ENCODE data around the gene MFAP2.

The MFAP2 gene

GRCh38 chr1:17005365-17005740 is 24.9 kb upstream of the MFAP2 start:
- no peak for DNase-seq

- no peak for DNase-seq
Measured at GRCh38 chr1:17004466-17005364, 24.3 kb upstream of the MFAP2 start.

DNA sequence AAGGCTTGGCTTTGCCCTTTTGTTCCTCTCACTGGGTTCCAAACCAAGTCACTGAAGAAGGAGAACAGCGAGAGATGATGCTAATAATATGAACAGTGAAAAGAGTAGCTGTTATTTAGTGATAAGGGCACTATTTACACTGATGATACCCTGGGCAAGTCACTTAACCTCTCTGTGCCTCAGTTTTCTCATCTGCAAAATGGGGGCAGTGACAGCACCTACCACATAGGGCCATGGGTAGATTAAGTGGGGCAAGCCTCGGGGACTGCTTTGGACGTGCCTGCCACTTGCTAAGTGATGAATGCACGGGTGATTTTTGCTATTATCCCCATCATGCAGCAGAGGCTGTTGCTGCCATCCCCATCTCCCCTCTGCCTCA is 22.1 kb upstream of the MFAP2 start:
- DNase-seq = no peak

DNA sequence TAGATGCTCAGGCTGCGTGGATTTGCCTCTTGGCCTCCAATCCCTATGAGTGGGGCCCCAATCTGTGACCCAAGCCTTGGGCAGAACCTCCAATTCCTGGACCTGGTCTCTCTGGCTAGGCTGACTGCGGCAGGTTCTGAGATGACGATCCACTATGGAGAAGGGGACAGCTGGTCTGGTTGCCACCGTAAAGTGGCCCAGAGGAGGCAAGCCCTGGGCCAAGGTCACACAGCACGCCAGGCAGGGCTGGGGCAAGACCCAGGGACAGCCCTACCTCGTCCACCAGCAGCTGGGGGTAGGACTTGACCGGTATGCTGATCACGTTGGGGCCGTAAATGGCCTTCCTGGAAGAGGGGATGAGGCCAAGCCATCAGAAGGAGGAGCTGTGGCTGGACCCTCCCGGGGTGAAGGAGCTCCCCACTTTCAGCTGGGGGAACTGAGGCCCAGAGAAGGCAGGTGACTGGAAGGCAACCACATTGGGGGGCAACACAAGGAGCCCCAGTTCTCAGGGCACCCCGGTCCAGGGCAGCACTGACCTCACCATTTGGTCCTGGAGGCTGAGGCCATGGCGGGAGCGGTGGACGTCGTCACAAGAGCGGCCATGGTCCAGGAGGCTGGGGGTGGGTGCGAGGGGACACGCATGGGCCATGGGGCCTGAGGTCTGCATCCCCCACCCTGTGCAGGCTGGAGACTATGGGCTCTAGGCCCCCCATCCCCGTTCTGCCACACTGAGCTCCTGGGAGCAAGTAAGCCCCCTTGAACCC is 21.5 kb upstream of the MFAP2 start:
- no peak for DNase-seq

DNA sequence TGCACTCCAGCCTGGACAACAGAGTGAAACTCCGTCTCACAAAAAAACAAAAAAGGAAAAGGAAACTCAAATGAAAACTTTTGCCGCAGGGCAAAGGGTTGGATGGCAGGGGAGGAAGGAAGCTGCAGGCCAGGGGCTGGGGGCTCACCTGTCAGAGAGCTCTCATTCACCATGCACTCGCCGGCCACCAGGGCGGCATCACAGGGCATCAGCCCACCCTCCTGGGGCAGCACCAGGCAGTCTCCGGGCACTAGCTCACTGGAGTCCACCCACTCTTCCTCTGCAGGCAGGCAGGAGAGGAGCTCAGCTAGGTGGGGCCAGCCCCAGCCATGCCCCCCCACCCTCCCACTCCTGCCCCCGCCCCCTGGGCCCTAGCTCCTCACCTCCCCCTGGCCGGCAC is 19.4 kb upstream of the MFAP2 start:
- DNase-seq = no peak

DNA sequence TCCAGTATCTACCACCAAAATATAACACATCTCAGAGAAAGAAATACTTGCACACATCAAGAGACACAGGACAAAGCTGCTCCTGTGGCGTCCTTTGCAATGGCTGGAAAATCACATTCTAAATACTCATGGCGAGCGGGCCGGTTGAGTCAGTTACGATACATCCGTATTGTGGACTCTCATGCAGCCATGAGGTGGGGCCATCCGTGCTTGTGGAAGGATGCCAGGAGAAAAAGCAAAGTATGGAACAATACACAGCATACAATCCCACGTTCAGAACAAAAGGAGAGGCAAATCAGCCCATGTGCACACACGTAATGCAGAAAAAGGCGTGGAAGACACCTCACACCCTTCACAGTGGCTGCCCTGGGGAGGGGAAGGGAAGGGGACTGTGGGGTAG is 18.2 kb upstream of the MFAP2 start:
- no peak for DNase-seq

DNA sequence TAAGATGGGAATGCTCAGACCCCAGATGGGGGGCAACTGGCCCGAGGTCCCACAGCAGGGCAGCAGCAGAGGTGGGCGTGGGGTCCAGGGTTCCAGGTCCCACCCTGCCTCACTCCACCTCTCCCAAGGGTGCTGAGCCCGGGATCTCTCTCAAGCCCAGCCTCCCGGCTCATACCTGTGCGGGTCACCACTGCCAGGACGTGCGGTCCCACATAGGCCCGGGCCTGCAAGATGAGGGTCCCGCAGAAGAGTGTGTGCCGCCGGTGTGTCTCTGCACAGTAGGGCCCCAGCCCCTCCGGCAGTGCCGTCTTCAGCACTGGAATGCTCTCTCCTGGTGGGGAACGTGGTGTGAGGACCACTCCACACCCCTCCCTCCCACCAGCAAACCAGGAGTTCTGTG is 16.4 kb upstream of the MFAP2 start:
- no peak for DNase-seq

- DNase-seq = no peak
Measured at GRCh38 chr1:16993521-16994038, 13.2 kb upstream of the MFAP2 start.

GRCh38 chr1:16992675-16993074 is 12.3 kb upstream of the MFAP2 start:
- DNase-seq = no peak

DNA sequence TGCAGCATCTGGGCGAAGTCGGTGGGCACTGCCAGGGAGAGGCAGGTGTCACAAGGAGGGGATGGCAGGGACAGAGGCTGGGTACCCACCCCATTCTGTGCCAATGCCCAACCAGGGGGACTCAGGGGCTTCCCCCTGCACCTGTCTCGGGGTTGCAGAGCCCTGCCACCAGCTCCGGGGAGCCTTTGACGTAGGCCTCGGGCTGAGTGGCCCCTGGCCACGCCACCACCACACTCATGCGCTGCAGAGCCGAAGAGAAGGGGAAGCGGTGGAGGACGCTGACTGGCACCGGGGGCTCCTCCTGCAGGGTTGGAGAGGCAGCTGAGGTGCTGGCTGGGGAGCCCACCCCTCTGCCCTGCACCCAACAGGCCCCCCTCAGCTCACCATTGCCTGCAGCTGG is 11.7 kb upstream of the MFAP2 start:
- no peak for DNase-seq

DNA sequence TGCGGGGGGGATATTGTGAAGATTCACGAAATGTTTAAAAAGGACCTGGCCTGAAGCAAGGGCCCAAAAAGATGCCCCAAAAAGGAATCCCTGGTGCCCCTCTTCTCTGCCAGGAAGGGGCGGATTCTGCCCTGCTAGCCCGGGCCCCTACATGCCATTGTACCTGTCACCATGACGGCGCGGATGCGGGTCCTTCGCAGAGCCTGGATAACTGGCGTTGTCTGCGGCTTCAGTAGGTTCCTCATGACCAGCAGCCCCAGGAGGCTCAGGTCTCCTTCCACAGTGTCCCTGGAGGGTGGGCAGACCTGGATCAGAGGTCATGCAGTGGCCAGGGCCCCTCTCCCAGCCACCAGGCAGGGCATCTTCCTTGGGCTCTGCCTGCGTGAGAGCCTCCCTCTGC is 11.2 kb upstream of the MFAP2 start:
- no peak for DNase-seq

GRCh38 chr1:16989676-16990391 is 9.4 kb upstream of the MFAP2 start:
- DNase-seq = no peak

DNA sequence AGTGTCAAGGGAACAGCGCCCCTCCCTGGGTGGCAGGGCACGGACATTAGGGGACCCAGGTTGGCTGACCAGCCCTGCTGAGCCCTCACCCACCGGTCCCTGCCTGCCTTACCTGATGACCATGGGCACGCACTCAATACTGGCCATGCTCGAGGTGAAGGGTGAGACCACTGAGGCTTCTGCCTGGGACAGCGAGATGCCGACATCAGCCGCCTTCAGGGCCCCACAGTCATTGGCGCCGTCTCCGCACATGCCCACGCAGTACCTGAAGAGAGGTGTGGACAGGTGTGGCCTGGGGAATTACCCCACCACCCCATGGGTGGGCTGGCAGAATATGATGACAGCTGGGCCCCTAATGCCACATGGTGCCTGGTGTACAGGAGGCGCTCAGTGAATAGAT is 7.8 kb upstream of the MFAP2 start:
- DNase-seq = no peak

DNA sequence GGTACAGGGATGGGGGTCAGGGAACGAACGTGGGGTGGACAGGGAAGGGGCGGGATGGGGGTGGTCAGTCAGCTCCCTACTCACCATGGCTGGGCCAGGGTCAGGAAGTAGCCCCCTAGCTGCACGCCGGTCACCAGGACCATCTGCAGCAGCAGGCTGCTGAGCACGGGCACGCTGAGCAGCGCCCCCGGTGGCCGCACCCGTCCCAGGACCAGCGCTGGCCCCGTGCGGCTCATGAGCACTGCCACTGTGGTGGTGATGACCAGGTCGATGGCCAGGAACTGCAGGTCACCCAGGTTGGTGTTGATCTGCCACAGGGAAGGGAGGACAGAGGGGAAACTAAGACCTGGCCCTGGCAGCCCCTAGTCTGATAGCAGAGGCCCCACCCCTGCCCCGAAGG is 6.5 kb upstream of the MFAP2 start:
- DNase-seq = no peak

DNA sequence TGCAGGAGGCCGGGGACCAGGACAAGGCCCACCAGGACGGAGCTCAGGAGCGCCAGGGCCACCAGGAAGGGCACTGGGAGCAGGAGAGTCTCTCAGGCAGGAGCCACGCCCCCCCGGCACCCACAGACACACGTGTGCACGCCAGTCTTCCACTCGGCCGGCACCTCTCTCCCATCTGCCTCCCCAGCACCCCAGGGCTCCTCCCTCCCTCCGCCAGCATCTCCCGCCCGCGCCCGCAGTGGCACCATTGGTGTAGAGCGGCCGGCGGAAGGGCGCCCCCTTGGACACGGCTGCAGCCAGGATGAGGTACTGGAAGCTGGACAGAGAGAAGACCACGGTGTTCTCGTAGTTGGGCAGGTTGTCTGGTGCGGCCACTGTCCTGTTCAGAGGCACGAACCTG is 6.1 kb upstream of the MFAP2 start:
- DNase-seq = no peak

- no peak for DNase-seq
Measured at GRCh38 chr1:16986113-16986512, 5.7 kb upstream of the MFAP2 start.

DNA sequence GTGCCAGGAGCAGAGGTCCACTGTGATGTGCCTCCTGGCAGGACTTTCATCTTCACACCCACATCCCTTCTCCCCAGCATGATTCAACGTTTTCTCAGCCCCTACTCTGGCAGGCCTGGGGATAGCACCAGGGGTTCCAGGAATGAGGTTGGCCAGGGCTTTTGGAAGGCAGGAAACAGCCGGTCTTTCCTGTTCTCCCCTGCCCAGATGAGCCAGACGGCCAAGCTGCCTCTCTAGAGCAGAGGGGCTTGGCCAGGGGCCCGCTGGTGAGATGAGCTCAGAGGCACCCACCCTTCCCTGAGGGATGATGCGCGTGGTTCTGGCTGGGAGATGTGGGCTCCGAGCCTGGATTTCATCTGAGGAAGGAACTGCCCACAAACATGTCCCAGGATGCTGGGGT is 4.3 kb upstream of the MFAP2 start:
- no peak for DNase-seq

- no peak for DNase-seq
Measured at GRCh38 chr1:16983649-16984048, 3.2 kb upstream of the MFAP2 start.

- DNase-seq = no peak
Measured at GRCh38 chr1:16982902-16983301, 2.5 kb upstream of the MFAP2 start.

- no peak for DNase-seq
Measured at GRCh38 chr1:16981269-16981849, 939 bp upstream of the MFAP2 start.

DNA sequence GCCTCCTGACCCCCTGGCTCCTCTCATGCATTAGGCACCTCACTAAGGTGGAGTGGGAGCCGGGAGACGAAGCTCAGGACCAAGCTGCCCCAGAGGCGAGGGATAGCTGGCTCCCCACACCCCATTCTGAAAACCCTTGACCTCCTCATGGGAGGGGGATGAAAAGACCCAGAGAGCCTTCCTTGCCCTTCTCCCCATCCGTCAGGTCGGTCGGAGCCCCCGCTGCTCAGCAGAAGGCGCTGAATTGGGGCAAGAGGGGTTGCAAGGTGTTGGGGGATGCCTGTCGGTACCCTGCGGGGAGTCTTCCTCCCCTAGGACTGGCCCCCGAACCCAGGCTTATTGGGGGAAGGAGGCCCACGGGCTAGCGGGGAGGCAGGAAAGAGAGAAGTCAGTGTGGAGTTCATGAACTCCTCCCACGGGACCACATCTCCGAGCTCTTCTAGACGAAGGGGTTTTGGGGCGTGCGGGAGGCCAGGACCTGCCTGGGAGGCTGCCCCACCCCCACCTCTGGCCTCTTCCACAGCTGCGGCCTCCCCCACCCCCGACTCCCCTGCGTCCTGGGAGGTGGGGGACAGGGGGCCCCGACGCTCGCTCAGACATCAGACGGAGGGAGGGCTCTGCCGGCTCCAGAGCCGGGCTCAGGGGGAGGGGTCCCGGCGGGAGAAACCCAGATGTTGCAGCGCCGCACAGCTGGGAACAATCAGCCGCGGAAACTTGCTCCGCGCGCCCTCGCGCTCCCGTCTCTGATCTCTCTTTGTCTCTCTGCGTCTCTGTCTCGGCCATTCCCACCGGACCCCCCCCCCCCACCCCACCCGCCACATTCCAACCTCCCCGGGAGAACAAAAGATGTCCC is 719 bp downstream of the MFAP2 start:
- no peak for DNase-seq
